Loucy (cell line): Measurements from ENCODE around the gene HRH1.

Experiments used
- H2AFZ ChIP-seq: fragments of 200-600 bp; sonication (generic); 2 replicates; pipeline ENCODE4 v1.6.0; 2016; ENCODE audit warnings: antibody characterized with exemption, mild to moderate bottlenecking, low read length, moderate library complexity
- H3F3A ChIP-seq: fragments of 200-600 bp; 2 replicates; pipeline ENCODE4 v1.6.0; 2016; ENCODE audit warnings: antibody characterized with exemption, low read depth, mild to moderate bottlenecking
- H3K27me3 ChIP-seq: fragments of 200-600 bp; sonication (generic); 2 replicates; pipeline ENCODE4 v1.6.1; 2014; ENCODE audit warnings: low read length, mild to moderate bottlenecking; ENCODE audit not compliant: insufficient read depth, poor library complexity, severe bottlenecking
- H3K36me3 ChIP-seq: fragments of 200-600 bp; sonication (generic); 2 replicates; pipeline ENCODE4 v1.6.1; 2016; ENCODE audit warnings: low read length; ENCODE audit not compliant: insufficient read depth
- H3K4me1 ChIP-seq: fragments of 200-600 bp; sonication (generic); 2 replicates; pipeline ENCODE4 v1.5.1; 2014; ENCODE audit warnings: low read length, mild to moderate bottlenecking; ENCODE audit not compliant: insufficient read depth, poor library complexity, severe bottlenecking
- H3K4me2 ChIP-seq: fragments of 200-600 bp; sonication (generic); 2 replicates; pipeline ENCODE4 v1.6.0; 2014; ENCODE audit warnings: antibody characterized with exemption, low read length, low read depth, mild to moderate bottlenecking; ENCODE audit not compliant: poor library complexity, severe bottlenecking
- H3K4me3 ChIP-seq: fragments of 200-600 bp; sonication (generic); 2 replicates; pipeline ENCODE4 v1.5.1; 2014; ENCODE audit warnings: low read length, mild to moderate bottlenecking, mixed read lengths; ENCODE audit not compliant: poor library complexity, severe bottlenecking
- H3K79me2 ChIP-seq: fragments of 200-600 bp; sonication (generic); 2 replicates; pipeline ENCODE4 v1.6.1; 2014; ENCODE audit warnings: low read length; ENCODE audit not compliant: insufficient read depth
- H3K9ac ChIP-seq: fragments of 200-600 bp; sonication (generic); 2 replicates; pipeline ENCODE4 v1.6.0; 2014; ENCODE audit warnings: mild to moderate bottlenecking, low read depth, low read length, moderate library complexity; ENCODE audit not compliant: poor library complexity, severe bottlenecking
- H3K9me2 ChIP-seq: fragments of 200-600 bp; sonication (generic); replicated peaks from 2 replicates; pipeline ENCODE4 v1.6.1; 2016; ENCODE audit warnings: low read depth, low read length, mixed read lengths
- H3K9me3 ChIP-seq: fragments of 200-600 bp; sonication (generic); 2 replicates; pipeline ENCODE4 v1.6.1; 2014; ENCODE audit warnings: mild to moderate bottlenecking, antibody characterized with exemption, low read length, low read depth; ENCODE audit not compliant: insufficient read depth
- H4K20me1 ChIP-seq: fragments of 200-600 bp; sonication (generic); 2 replicates; pipeline ENCODE4 v1.6.0; 2014; ENCODE audit warnings: antibody characterized with exemption, low read length, mild to moderate bottlenecking; ENCODE audit not compliant: insufficient read depth, poor library complexity, severe bottlenecking
- EZH2phosphoT487 ChIP-seq: fragments of 200-600 bp; IDR thresholded peaks from 2 replicates; pipeline ENCODE4 v1.6.1; 2018; ENCODE audit warnings: antibody characterized with exemption, mild to moderate bottlenecking, moderate library complexity, borderline replicate concordance
- TF ChIP-seq, protein P1 (sequence below): fragments of 200-600 bp; sonication (generic); conservative IDR thresholded peaks from 2 replicates; pipeline ENCODE4 v1.5.1; 2014; ENCODE audit warnings: mild to moderate bottlenecking, antibody characterized with exemption, low read length

Gene HRH1

GRCh38 chr3:11288786-11289637 lies 134.7 kb downstream of the HRH1 start:
- peaks cover 16% of the 10 kb centered on the region for H3K79me2 ChIP-seq
- no peak overlapping the region for H2AFZ ChIP-seq
- no peaks in the 10 kb centered on the region for H3K27me3 ChIP-seq
- peak overlapping the region; percentile 67 for H3K4me2 ChIP-seq
- H4K20me1 ChIP-seq = no peaks in the 10 kb centered on the region
- no peaks in the 10 kb centered on the region for H3K9me3 ChIP-seq
- TF ChIP-seq, protein P1, sequence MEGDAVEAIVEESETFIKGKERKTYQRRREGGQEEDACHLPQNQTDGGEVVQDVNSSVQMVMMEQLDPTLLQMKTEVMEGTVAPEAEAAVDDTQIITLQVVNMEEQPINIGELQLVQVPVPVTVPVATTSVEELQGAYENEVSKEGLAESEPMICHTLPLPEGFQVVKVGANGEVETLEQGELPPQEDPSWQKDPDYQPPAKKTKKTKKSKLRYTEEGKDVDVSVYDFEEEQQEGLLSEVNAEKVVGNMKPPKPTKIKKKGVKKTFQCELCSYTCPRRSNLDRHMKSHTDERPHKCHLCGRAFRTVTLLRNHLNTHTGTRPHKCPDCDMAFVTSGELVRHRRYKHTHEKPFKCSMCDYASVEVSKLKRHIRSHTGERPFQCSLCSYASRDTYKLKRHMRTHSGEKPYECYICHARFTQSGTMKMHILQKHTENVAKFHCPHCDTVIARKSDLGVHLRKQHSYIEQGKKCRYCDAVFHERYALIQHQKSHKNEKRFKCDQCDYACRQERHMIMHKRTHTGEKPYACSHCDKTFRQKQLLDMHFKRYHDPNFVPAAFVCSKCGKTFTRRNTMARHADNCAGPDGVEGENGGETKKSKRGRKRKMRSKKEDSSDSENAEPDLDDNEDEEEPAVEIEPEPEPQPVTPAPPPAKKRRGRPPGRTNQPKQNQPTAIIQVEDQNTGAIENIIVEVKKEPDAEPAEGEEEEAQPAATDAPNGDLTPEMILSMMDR = no peak
- no peak for TF ChIP-seq EZH2phosphoT487
- H3K4me1 ChIP-seq = peaks cover 38% of the 10 kb centered on the region
- H3K4me3 ChIP-seq = peak overlapping the region; percentile 57
- peaks cover 9% of the 10 kb centered on the region; the same call in 1 of the 2 replicates for H3F3A ChIP-seq
- no peaks in the 10 kb centered on the region for H3K36me3 ChIP-seq
- H3K9ac ChIP-seq = peak overlapping the region; percentile 31
- no peaks in the 10 kb centered on the region for H3K9me2 ChIP-seq

DNA sequence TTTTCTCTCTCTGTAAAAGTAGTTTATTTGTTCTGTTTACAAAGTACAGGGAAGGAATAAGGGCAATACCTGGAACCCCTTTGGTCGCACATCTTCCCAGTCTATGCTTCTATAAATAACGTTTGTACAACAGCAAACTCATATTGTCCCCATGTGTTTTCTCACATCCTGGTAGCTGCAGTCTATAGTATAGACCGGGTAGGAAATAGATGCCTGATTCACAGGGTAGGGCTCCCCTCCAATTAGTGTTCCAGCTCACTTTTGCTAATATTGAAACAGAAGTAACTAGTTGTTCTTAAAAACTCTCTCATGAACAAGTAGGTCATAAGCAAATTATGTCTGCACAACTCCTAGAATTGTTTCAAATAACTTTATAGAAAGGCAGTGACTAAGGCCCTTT lies 135.6 kb downstream of the HRH1 start:
- H3K9me3 ChIP-seq = no peaks in the 10 kb centered on the region
- H2AFZ ChIP-seq = no peak overlapping the region
- no peaks in the 10 kb centered on the region for H3K36me3 ChIP-seq
- peaks cover 38% of the 10 kb centered on the region for H3K4me1 ChIP-seq
- H4K20me1 ChIP-seq = no peaks in the 10 kb centered on the region
- peak overlapping the region; percentile 67 for H3K4me2 ChIP-seq
- no peaks in the 10 kb centered on the region for H3K9me2 ChIP-seq
- no peak overlapping the region for H3K4me3 ChIP-seq
- no peak overlapping the region for H3K9ac ChIP-seq
- peaks cover 9% of the 10 kb centered on the region; the same call in 1 of the 2 replicates for H3F3A ChIP-seq
- TF ChIP-seq, protein P1 = no peak
- H3K79me2 ChIP-seq = peaks cover 16% of the 10 kb centered on the region
- no peaks in the 10 kb centered on the region for H3K27me3 ChIP-seq

- H3K9me3 ChIP-seq = no peaks in the 10 kb centered on the region
- H3K27me3 ChIP-seq = no peaks in the 10 kb centered on the region
- H3K9ac ChIP-seq = peak overlapping the region; percentile 15
- H3K4me1 ChIP-seq = peaks cover 38% of the 10 kb centered on the region
- H3K79me2 ChIP-seq = peaks cover 13% of the 10 kb centered on the region
- no peak for TF ChIP-seq EZH2phosphoT487
- TF ChIP-seq, protein P1 = no peak
- H2AFZ ChIP-seq = no peak overlapping the region
- H3K36me3 ChIP-seq = no peaks in the 10 kb centered on the region
- H3K9me2 ChIP-seq = no peaks in the 10 kb centered on the region
- H3K4me2 ChIP-seq = peak overlapping the region; percentile 61
- no peaks in the 10 kb centered on the region for H4K20me1 ChIP-seq
- peak overlapping the region; percentile 10 for H3K4me3 ChIP-seq
- peaks cover 9% of the 10 kb centered on the region; the same call in 1 of the 2 replicates for H3F3A ChIP-seq
Observed at GRCh38 chr3:11290743-11291680, 136.7 kb downstream of the HRH1 start.
